GM23338 (cell line): ENCODE data around the gene MSGN1. TPM values are rescaled to one million over a fixed set of nuclear protein-coding genes. Genes with fewer than 3 reads are reported as not detected.

Experiments
- ATAC-seq: fragments of 200-7000 bp; cut with Tn5 transposase; 3 replicates; pipeline ENCODE4 v1.9.1; 2020
- DNase-seq: peaks from one replicate; pipeline ENCODE4 v3.0.0-alpha.2; 2015; ENCODE audit warnings: low spot score
- H2AFZ ChIP-seq: fragments of 200-600 bp; sonication (generic); 2 replicates; pipeline ENCODE4 v1.8.0; 2016; ENCODE audit warnings: antibody characterized with exemption, mild to moderate bottlenecking, moderate library complexity
- H3F3A ChIP-seq: fragments of 200-600 bp; sonication (generic); replicated peaks from 2 replicates; pipeline ENCODE4 v1.8.0; 2017; ENCODE audit warnings: antibody characterized with exemption, mixed run types, low read depth
- H3K27ac ChIP-seq: fragments of 200-600 bp; sonication (generic); 2 replicates; pipeline ENCODE4 v1.6.1; 2016; ENCODE audit warnings: low read depth
- H3K27me3 ChIP-seq: fragments of 200-600 bp; sonication (generic); 2 replicates; pipeline ENCODE4 v1.8.0; 2016; ENCODE audit warnings: mild to moderate bottlenecking, mixed run types, moderate library complexity; ENCODE audit not compliant: insufficient read depth
- H3K36me3 ChIP-seq: fragments of 200-600 bp; sonication (generic); 2 replicates; pipeline ENCODE4 v1.8.0; 2016; ENCODE audit warnings: mild to moderate bottlenecking; ENCODE audit not compliant: insufficient read depth
- H3K4me1 ChIP-seq: fragments of 200-600 bp; sonication (generic); 2 replicates; pipeline ENCODE4 v1.8.0; 2016; ENCODE audit warnings: mild to moderate bottlenecking, moderate library complexity; ENCODE audit not compliant: insufficient read depth
- H3K4me2 ChIP-seq: fragments of 200-600 bp; sonication (generic); 2 replicates; pipeline ENCODE4 v1.7.1; 2017; ENCODE audit warnings: mixed run types
- H3K4me3 ChIP-seq: fragments of 200-600 bp; sonication (generic); 2 replicates; pipeline ENCODE4 v1.6.1; 2016; ENCODE audit warnings: mixed run types
- H3K79me2 ChIP-seq: fragments of 200-600 bp; sonication (generic); replicated peaks from 2 replicates; pipeline ENCODE4 v1.8.0; 2017; ENCODE audit warnings: mild to moderate bottlenecking; ENCODE audit not compliant: insufficient read depth
- H3K9me2 ChIP-seq: fragments of 200-600 bp; sonication (generic); 2 replicates; pipeline ENCODE4 v1.8.0; 2017; ENCODE audit not compliant: insufficient read depth
- H4K20me1 ChIP-seq: fragments of 200-600 bp; sonication (generic); replicated peaks from 2 replicates; pipeline ENCODE4 v1.8.0; 2017; ENCODE audit warnings: mild to moderate bottlenecking; ENCODE audit not compliant: insufficient read depth
- H3K27ac Mint-ChIP-seq: 2 replicates; pipeline ENCODE4 v1.8.0; 2020; ENCODE audit warnings: inconsistent platforms, mild to moderate bottlenecking, moderate library complexity, mixed read lengths
- H3K27me3 Mint-ChIP-seq: 3 replicates; pipeline ENCODE4 v1.8.0; 2022; ENCODE audit warnings: low read depth, mild to moderate bottlenecking, moderate library complexity, mixed read lengths, inconsistent platforms; ENCODE audit not compliant: insufficient read depth, poor library complexity
- H3K36me3 Mint-ChIP-seq: 3 replicates; pipeline ENCODE4 v1.8.0; 2021; ENCODE audit warnings: low read depth, mild to moderate bottlenecking, inconsistent platforms, moderate library complexity, mixed read lengths
- H3K4me1 Mint-ChIP-seq: 3 replicates; pipeline ENCODE4 v1.8.0; 2020; ENCODE audit warnings: mild to moderate bottlenecking, inconsistent platforms, mixed read lengths
- H3K4me3 Mint-ChIP-seq: 3 replicates; pipeline ENCODE4 v1.8.0; 2021; ENCODE audit warnings: moderate library complexity, mild to moderate bottlenecking, inconsistent platforms, mixed read lengths
- H3K9me3 Mint-ChIP-seq: 3 replicates; pipeline ENCODE4 v1.8.0; 2020; ENCODE audit warnings: moderate library complexity, mild to moderate bottlenecking, inconsistent platforms, mixed read lengths
- CREB1 ChIP-seq: fragments of 250-450 bp; sonication (Bioruptor Pico); IDR thresholded peaks from 2 replicates; pipeline ENCODE4 v1.5.0; 2020; ENCODE audit warnings: low read depth, mild to moderate bottlenecking, moderate library complexity
- CTCF ChIP-seq, 2 experiments: fragments of 200-600 bp in 1 of 2; sonication (generic) in 1 of 2; conservative IDR thresholded peaks; 2 replicates each; pipeline versions ENCODE4 v1.5.1 to v1.6.1; 2016 to 2017; ENCODE audit warnings: antibody characterized with exemption in 2 of 2, low read depth in 2 of 2, mild to moderate bottlenecking in 2 of 2, moderate library complexity in 1 of 2
- ETS1 ChIP-seq: IDR thresholded peaks from 2 replicates; pipeline ENCODE4 v1.6.1; 2016; ENCODE audit warnings: antibody characterized with exemption
- JUNB ChIP-seq: IDR thresholded peaks from one replicate; pipeline ENCODE4 v1.6.1; 2016; ENCODE audit warnings: antibody characterized with exemption; ENCODE audit not compliant: unreplicated experiment
- REST ChIP-seq: IDR thresholded peaks from one replicate; pipeline ENCODE4 v1.6.1; 2018; ENCODE audit warnings: antibody characterized with exemption; ENCODE audit not compliant: unreplicated experiment
- ZNF114 ChIP-seq: fragments of 250-450 bp; sonication (Bioruptor Pico); IDR thresholded peaks from 2 replicates; pipeline ENCODE4 v1.5.0; 2020; ENCODE audit warnings: mild to moderate bottlenecking, moderate library complexity
- ZNF331 ChIP-seq: fragments of 250-450 bp; sonication (Bioruptor Pico); IDR thresholded peaks from 2 replicates; pipeline ENCODE4 v1.5.0; 2020; ENCODE audit warnings: low read depth, mild to moderate bottlenecking, moderate library complexity
- polyA plus RNA-seq: library from polyadenylated mRNA; unstranded; fragments of >200 nt; fragmentation: Nextera tagmentation; extraction: Ambion mirVana; gene quantifications from 2 replicates; pipeline ENCODE4 v1.2.1, GENCODE V29; 2016
- total RNA-seq: library from RNA; depleted of rRNA; stranded (reverse); fragments of >200 nt; shearing (Covaris generic); gene quantifications from 2 replicates; pipeline ENCODE4 v1.2.3, GENCODE V29; 2014

Gene MSGN1
- total and polyA plus RNA-seq, 2 experiments from 2014 or later = not detected

GRCh38 chr2:17792515-17792914 is 23.7 kb upstream of the MSGN1 start (continued):
- no peak for TF ChIP-seq CTCF (conservative IDR thresholded peaks at IDR 0.05; ENCODE audit: low read depth in 2 of 2)
- no peak for TF ChIP-seq REST

- no peak overlapping the region for H3K4me2 ChIP-seq
- no peak overlapping the region for H3K4me3 ChIP-seq
- Mint-ChIP-seq H3K9me3 (no peaks in the 10 kb centered on the region), H3K27ac (no peak overlapping the region), H3K4me1 (no peaks in the 10 kb centered on the region; the same call in 2 of the 3 replicates), H3K4me3 (no peak overlapping the region), H3K36me3 (no peaks in the 10 kb centered on the region), H3K27me3 (peaks cover 2% of the 10 kb centered on the region)
- no peaks in the 10 kb centered on the region for H3K9me2 ChIP-seq
- ATAC-seq = no peak
- no peaks in the 10 kb centered on the region for H3K79me2 ChIP-seq
- TF ChIP-seq ZNF114 (CRISPR knock-in tag) (no peak), REST (no peak), ETS1 (no peak), CREB1 (no peak), JUNB (no peak), ZNF331 (CRISPR knock-in tag) (no peak)
- no peaks in the 10 kb centered on the region for H3K36me3 ChIP-seq
- 0 out of 2 replicates have a peak overlapping the region, but pooled peaks have one; percentile 84 for H2AFZ ChIP-seq
- no peaks in the 10 kb centered on the region for H3F3A ChIP-seq
- DNase-seq = no peak
- no peaks in the 10 kb centered on the region for H4K20me1 ChIP-seq
- no peaks in the 10 kb centered on the region for H3K27me3 ChIP-seq
- no peaks in the 10 kb centered on the region for H3K4me1 ChIP-seq
- H3K27ac ChIP-seq = no peak overlapping the region
Observed at GRCh38 chr2:17793296-17793695, 23.0 kb upstream of the MSGN1 start.
